Measurements from ENCODE around the gene BARHL1.

- TF ChIP-seq EZH2 (IDR thresholded peaks at IDR 0.05) (no peak), POLR2AphosphoS5 (IDR thresholded peaks at IDR 0.05; ENCODE audit: borderline replicate concordance, low read depth, low read length) (no peak)
Observed at GRCh38 chr9:132579427-132579798, 3.0 kb upstream of the BARHL1 start.

Measured in SK-N-MC (cell line).